Heart right ventricle (tissue), 16 donors: ENCODE measurements around the gene SCGB3A1. TPM values are rescaled to one million over a fixed set of nuclear protein-coding genes. Genes with fewer than 3 reads are reported as not detected.

Experiments used
- ATAC-seq, 8 donors: fragments of 200-7000 bp; cut with Tn5 transposase; one replicate each; pipeline ENCODE4 v1.9.1; 2020; ENCODE audit warnings: mild to moderate bottlenecking in 8 of 8, moderate library complexity in 8 of 8, moderate number of reproducible peaks in 1 of 8
- DNase-seq, 2 donors: peaks; one replicate each; pipeline ENCODE4 v3.0.0-alpha.2; 2020
- H3K27ac ChIP-seq, 10 donors: fragments of 200-600 bp; sonication (generic) in 2 of 10; one replicate each; pipeline versions ENCODE4 v1.5.0 to v1.8.0; 2020 to 2022; ENCODE audit warnings: mild to moderate bottlenecking in 3 of 10
- H3K27me3 ChIP-seq, 7 donors: fragments of 200-600 bp; one replicate each; pipeline ENCODE4 v1.8.0; 2021 to 2022; ENCODE audit warnings: mild to moderate bottlenecking in 2 of 7
- H3K36me3 ChIP-seq, 9 donors: fragments of 200-600 bp; sonication (generic) in 1 of 9; one replicate each; pipeline versions ENCODE4 v1.5.0 to v1.8.0; 2020 to 2022; ENCODE audit warnings: mild to moderate bottlenecking in 2 of 9
- H3K4me1 ChIP-seq, 9 donors: fragments of 200-600 bp; sonication (generic) in 1 of 9; one replicate each; pipeline versions ENCODE4 v1.5.0 to v1.8.0; 2020 to 2022; ENCODE audit warnings: mild to moderate bottlenecking in 4 of 9
- H3K4me3 ChIP-seq, 10 donors: fragments of 200-600 bp; sonication (generic) in 2 of 10; one replicate each; pipeline versions ENCODE4 v1.5.0 to v1.8.0; 2020 to 2022; ENCODE audit warnings: mild to moderate bottlenecking in 7 of 10, moderate library complexity in 2 of 10
- H3K9me3 ChIP-seq, 11 donors: fragments of 200-600 bp in 10 of 11; sonication (generic) in 2 of 11; one replicate each; pipeline versions ENCODE4 v1.5.0 to v1.8.0; 2013 to 2022; ENCODE audit warnings: mild to moderate bottlenecking in 2 of 11, control low read depth in 1 of 11, moderate library complexity in 1 of 11
- CTCF ChIP-seq, 9 donors: fragments of 200-600 bp; sonication (generic) in 2 of 9; IDR thresholded peaks; one replicate each; pipeline versions ENCODE4 v1.5.0 to v1.8.0; 2021 to 2022; ENCODE audit warnings: antibody characterized with exemption in 9 of 9, mild to moderate bottlenecking in 5 of 9, moderate library complexity in 1 of 9
- WGBS, 2 donors: extraction: QIAGEN DNeasy Blood & Tissue Kit; methylation state at CpG; one replicate each; pipeline ENCODE4 v1.1.7; 2013; ENCODE audit warnings: inconsistent platforms in 1 of 2; 5-methylcytosine and 5-hydroxymethylcytosine counted together
- intact Hi-C, 10 donors: fragments of 100-400 bp; cut with DNase I; formaldehyde crosslinking; loops; one replicate each; pipeline versions ENCODE4 v1.11.1 to v1.14.2; 2022
- polyA plus RNA-seq, 2 donors: library from polyadenylated mRNA; stranded (reverse); fragments of 200-250 nt; gene quantifications; one replicate each; pipeline ENCODE4 v1.2.3, GENCODE V29; 2013
- total RNA-seq, 10 donors: library from RNA; stranded (reverse); fragmentation: NEBNext Ultra II Directional in 3 of 10; extraction: Animal tissue kit (Norgen Biotek cat#: 25700) in 3 of 10; gene quantifications; one replicate each; pipeline versions ENCODE4 v1.2.1 to v1.2.4, GENCODE V29; 2021 to 2023
- donor health status: Arrhythmogenic right ventricular cardiomyopathy.
- donor health status: ischemic (EF 13 %, LVEDD 7.1; RV severe dilation, severe dysfunction).
- donor health status: healthy with polysubstance abuse.
- donor health status: DM: no; HTN: yes; CAD: no.
- donor health status: DM: no; HTN: no; CAD: no.
- donor health status: ischemic (EF 25% LVEDD 6.9; RV normal size, moderate dysfunction).
- donor health status: ischemic (EF 25% LVEDD 5.7; RV mildly dilated, moderate dysfunction).
- donor health status: healthy.
- donor health status: DM: yes; HTN: yes; CAD: no.
- donor health status: Ischemic cardiomyopathy.
- donor health status: ischemic (EF 35%, LVEDD 5.7; RV mildly dilated, moderate dysfunction).
- donor health status: nonischemic (EF 11% LVEDD 7.7; RV severe dilation, severe dysfunction).
- donor health status: DM: yes; HTN: yes; CAD: no.
- donor health status: PGD.
- donor health status: ischemic (EF 29% LVEDD 5.4; RV normal size, mild dysfunction).
- donor health status: nonischemic (EF 23%, LVEDD 6.1; RV moderate dilation, normal function).

Gene SCGB3A1
- total and polyA plus RNA-seq, 12 donors: 0.38 to 0.88 (median 0.53) TPM; not detected in 7

- peak in 7 of 8 donors; percentile 42 to 74 (median 50) for ATAC-seq
- no peak for TF ChIP-seq CTCF (IDR thresholded peaks at IDR 0.05)
- DNase-seq: no peak
- intact Hi-C loops: no loop called here
- peaks cover 0 to 12% (median 0%) of the 10 kb centered on the region in 11 donors for H3K9me3 ChIP-seq
- 3 to 4% methylated on average over 44 of the region's 44 CpGs for WGBS, 2 donors
- no peaks in the 10 kb centered on the region for H3K36me3 ChIP-seq
- H3K27me3 ChIP-seq: peaks cover 9 to 60% (median 37%) of the 10 kb centered on the region in 7 donors
- peak overlapping the region in 9 of 10 donors; percentile 23 to 55 (median 39) for H3K4me3 ChIP-seq
- H3K27ac ChIP-seq: no peak overlapping the region
- peaks cover 0 to 23% (median 18%) of the 10 kb centered on the region in 9 donors for H3K4me1 ChIP-seq
These were observed 1.3 kb downstream of the SCGB3A1 start for GRCh38 chr5:180589771-180590542.

GRCh38 chr5:180586870-180587269, 4.4 kb downstream of the SCGB3A1 start:
- no peak overlapping the region for H3K27ac ChIP-seq
- no peak for ATAC-seq
- peaks cover 0 to 35% (median 0%) of the 10 kb centered on the region in 11 donors for H3K9me3 ChIP-seq
- 81 to 93% methylated on average over 10 of the region's 10 CpGs for WGBS, 2 donors
- H3K4me1 ChIP-seq: peaks cover 0 to 23% (median 18%) of the 10 kb centered on the region in 9 donors
- no peak overlapping the region for H3K4me3 ChIP-seq
- no peak for TF ChIP-seq CTCF (IDR thresholded peaks at IDR 0.05)
- DNase-seq: no peak
- intact Hi-C loops: no loop called here
- peaks cover 9 to 44% (median 28%) of the 10 kb centered on the region in 7 donors for H3K27me3 ChIP-seq
- no peaks in the 10 kb centered on the region for H3K36me3 ChIP-seq

GRCh38 chr5:180586204-180586603, 5.1 kb downstream of the SCGB3A1 start:
- DNase-seq (no peak), ATAC-seq (no peak)
- Histone ChIP-seq H3K27ac (no peak overlapping the region), H3K4me1 (peaks cover 0 to 17% (median 12%) of the 10 kb centered on the region in 9 donors), H3K36me3 (no peaks in the 10 kb centered on the region), H3K9me3 (peaks cover 0 to 35% (median 0%) of the 10 kb centered on the region in 11 donors), H3K27me3 (peaks cover 9 to 37% (median 22%) of the 10 kb centered on the region in 7 donors), H3K4me3 (no peak overlapping the region)
- WGBS, 2 donors: 86 to 87% methylated on average over 3 of the region's 3 CpGs
- intact Hi-C loops: no loop called here
- no peak for TF ChIP-seq CTCF (IDR thresholded peaks at IDR 0.05)

- peaks cover 0 to 2% (median 0%) of the 10 kb centered on the region in 9 donors for H3K36me3 ChIP-seq
- ATAC-seq (no peak), DNase-seq (no peak)
- H3K27me3 ChIP-seq: peaks cover 0 to 13% (median 4%) of the 10 kb centered on the region in 7 donors
- H3K4me1 ChIP-seq: no peaks in the 10 kb centered on the region
- no peak overlapping the region for H3K27ac ChIP-seq
- no peak for TF ChIP-seq CTCF (IDR thresholded peaks at IDR 0.05)
- WGBS, 2 donors: 73 to 93% methylated on average over 2 of the region's 2 CpGs
- H3K9me3 ChIP-seq: peaks cover 0 to 35% (median 0%) of the 10 kb centered on the region in 11 donors
- H3K4me3 ChIP-seq: no peak overlapping the region
- intact Hi-C loops: no loop called here
These were observed 7.6 kb downstream of the SCGB3A1 start for GRCh38 chr5:180583738-180584137.
